ENCODE data around the gene ST3GAL2.
A peak's percentile ranks its signal among the peaks of the same experiment; 100 is the strongest.

GRCh38 chr16:70467113-70467512 is 28.2 kb upstream of the ST3GAL2 start:
- peak in 1 of 7 experiments; percentile 7 for TF ChIP-seq CTCF (IDR thresholded peaks at IDR 0.05)
- no peak for TF ChIP-seq POLR2A (IDR thresholded peaks at IDR 0.05)
